Left lung (tissue), 10 donors: ENCODE data around the gene ENTPD6. TPM values are rescaled to one million over a fixed set of nuclear protein-coding genes. Genes with fewer than 3 reads are reported as not detected.

Experiments used
- ATAC-seq: fragments of 200-7000 bp; cut with Tn5 transposase; one replicate; pipeline ENCODE4 v1.9.1; 2020; ENCODE audit warnings: moderate library complexity
- DNase-seq, 4 donors: peaks; one replicate each; pipeline ENCODE4 v3.0.0-alpha.2; 2013 to 2020
- H3K27ac ChIP-seq, 2 donors: fragments of 200-600 bp; sonication (generic) in 1 of 2; one replicate each; pipeline versions ENCODE4 v1.5.0 to v1.8.0; 2020 to 2021
- H3K27me3 ChIP-seq, 2 donors: fragments of 200-600 bp; sonication (generic) in 1 of 2; one replicate each; pipeline versions ENCODE4 v1.5.0 to v1.8.0; 2020 to 2021
- H3K36me3 ChIP-seq, 2 donors: fragments of 200-600 bp; sonication (generic) in 1 of 2; one replicate each; pipeline versions ENCODE4 v1.5.0 to v1.8.0; 2020 to 2021
- H3K4me1 ChIP-seq, 2 donors: fragments of 200-600 bp; one replicate each; pipeline ENCODE4 v1.8.0; 2021
- H3K4me3 ChIP-seq, 2 donors: fragments of 200-600 bp; sonication (generic) in 1 of 2; one replicate each; pipeline versions ENCODE4 v1.5.0 to v1.8.0; 2020 to 2021; ENCODE audit warnings: mild to moderate bottlenecking in 1 of 2
- H3K9me3 ChIP-seq, 2 donors: fragments of 200-600 bp; sonication (generic) in 1 of 2; one replicate each; pipeline versions ENCODE4 v1.5.0 to v1.8.0; 2020 to 2021
- intact Hi-C, 2 donors: fragments of 100-400 bp; cut with DNase I; formaldehyde crosslinking; loops; one replicate each; pipeline versions ENCODE4 v1.11.2 to v1.14.2; 2022
- polyA plus RNA-seq, 6 donors: library from polyadenylated mRNA; unstranded; fragments of 120-200 nt; gene quantifications; one replicate each; pipeline ENCODE4 v1.2.1, GENCODE V29; 2013; ENCODE audit not compliant: insufficient read length in 6 of 6
- total RNA-seq, 2 donors: library from RNA; stranded (reverse); fragmentation: NEBNext Ultra II Directional; extraction: Animal tissue kit (Norgen Biotek cat#: 25700); gene quantifications; one replicate each; pipeline ENCODE4 v1.2.1, GENCODE V29; 2021
- TF ChIP-seq, protein P1 (sequence below), 2 donors: fragments of 200-600 bp; sonication (generic) in 1 of 2; IDR thresholded peaks; one replicate each; pipeline versions ENCODE4 v1.5.0 to v1.8.0; 2021; ENCODE audit warnings: antibody characterized with exemption in 2 of 2
- donor health status: DM: no; HTN: yes; CAD: no.
- donor health status: DM: no; HTN: no; CAD: no.

ENTPD6 gene
- total and polyA plus RNA-seq, 8 donors, result 40.2 to 76.3 (median 47.8) TPM

DNA sequence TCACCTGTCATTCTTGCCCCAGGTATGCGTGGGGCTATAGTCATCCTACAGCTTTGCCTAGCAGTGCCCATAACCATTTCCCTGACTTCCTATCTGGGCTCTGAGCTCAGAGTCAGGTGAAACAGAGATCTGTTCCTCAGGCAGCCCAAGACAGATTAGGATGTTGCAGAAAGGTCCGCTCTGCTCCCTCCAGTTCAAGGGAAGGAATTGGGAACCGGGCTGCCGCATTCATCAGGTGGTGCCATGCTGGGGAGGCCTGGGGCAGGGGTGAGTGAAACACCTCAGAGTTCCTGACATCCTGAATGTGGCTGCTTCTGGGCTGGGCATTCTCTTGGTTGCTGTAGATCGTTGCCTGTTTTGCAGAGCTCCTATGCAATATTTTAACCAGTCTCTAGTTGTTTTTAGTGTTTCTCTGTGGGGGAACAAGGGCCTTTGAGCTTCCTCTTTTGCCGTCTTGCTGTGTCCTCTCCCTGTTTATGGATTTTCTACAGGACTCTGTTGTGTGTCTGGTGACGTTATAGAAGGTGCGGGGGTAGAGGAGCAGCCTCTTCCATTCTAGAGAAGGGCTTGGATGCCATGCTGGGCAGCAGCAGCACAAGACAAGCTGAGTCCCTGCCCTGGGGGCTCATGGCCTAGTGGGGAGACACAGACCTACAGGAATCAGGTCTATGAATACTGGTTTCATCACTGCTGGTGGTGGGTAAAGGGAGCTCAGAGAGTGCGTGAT is 9.2 kb downstream of the ENTPD6 start:
- intact Hi-C loops, result no loop called here
- H3K27me3 ChIP-seq, result no peaks in the 10 kb centered on the region
- peak; percentile 40 for ATAC-seq

DNA sequence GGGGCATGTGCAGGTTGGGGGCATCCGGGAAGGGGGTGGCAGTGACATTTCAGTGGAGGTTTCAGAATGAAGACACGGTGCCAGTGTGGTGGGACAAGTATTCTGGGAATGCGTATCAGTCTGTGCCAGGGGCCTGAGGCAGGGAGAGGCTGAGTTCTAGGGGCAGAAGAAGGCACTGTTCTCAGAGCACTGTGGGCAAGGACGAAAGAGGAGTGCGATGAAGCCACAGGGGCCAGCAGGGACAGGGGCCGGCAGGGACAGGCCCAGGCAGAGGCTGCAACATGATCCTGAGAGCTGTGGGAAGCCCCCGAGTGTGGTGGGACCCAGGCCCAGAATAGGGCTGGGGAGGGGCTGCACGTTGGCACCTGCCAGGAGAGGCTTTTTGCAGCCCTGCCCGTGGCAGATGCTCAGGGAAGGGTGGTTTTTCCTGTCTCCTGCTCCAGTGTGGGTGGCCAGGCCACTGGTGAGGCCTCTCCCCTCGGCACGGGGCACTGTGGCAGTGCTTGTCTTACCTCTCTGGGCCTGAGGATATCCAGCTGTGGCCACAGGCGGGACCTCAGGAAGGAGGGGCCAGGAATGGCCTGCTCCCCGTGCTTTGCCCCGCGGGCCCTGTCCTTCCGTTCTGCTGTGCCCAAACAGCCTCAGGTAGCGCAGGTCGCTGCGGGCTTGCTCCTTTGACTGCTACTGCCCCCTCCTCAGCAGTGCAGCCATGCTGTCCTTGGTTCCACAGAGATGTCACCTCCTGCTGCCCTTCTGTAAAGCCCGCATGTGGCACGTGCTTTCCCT is 10.0 kb downstream of the ENTPD6 start:
- peaks cover 0 to 15% of the 10 kb centered on the region in 2 donors for H3K36me3 ChIP-seq
- DNase-seq, result no peak
- no peaks in the 10 kb centered on the region for H3K27me3 ChIP-seq
- H3K9me3 ChIP-seq, result no peaks in the 10 kb centered on the region
- TF ChIP-seq, protein P1, sequence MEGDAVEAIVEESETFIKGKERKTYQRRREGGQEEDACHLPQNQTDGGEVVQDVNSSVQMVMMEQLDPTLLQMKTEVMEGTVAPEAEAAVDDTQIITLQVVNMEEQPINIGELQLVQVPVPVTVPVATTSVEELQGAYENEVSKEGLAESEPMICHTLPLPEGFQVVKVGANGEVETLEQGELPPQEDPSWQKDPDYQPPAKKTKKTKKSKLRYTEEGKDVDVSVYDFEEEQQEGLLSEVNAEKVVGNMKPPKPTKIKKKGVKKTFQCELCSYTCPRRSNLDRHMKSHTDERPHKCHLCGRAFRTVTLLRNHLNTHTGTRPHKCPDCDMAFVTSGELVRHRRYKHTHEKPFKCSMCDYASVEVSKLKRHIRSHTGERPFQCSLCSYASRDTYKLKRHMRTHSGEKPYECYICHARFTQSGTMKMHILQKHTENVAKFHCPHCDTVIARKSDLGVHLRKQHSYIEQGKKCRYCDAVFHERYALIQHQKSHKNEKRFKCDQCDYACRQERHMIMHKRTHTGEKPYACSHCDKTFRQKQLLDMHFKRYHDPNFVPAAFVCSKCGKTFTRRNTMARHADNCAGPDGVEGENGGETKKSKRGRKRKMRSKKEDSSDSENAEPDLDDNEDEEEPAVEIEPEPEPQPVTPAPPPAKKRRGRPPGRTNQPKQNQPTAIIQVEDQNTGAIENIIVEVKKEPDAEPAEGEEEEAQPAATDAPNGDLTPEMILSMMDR (IDR thresholded peaks at IDR 0.05), result no peak
- intact Hi-C loops, result no loop called here
- no peak overlapping the region for H3K4me3 ChIP-seq
- no peak for ATAC-seq
- H3K27ac ChIP-seq, result no peak overlapping the region
- peaks cover 0 to 18% of the 10 kb centered on the region in 2 donors for H3K4me1 ChIP-seq

More for the DNA sequence above, 9.2 kb downstream of the ENTPD6 start:
- Histone ChIP-seq H3K9me3 (no peaks in the 10 kb centered on the region), H3K27ac (peak overlapping the region in 1 of 2 donors; percentile 66), H3K4me1 (peaks cover 0 to 22% of the 10 kb centered on the region in 2 donors), H3K36me3 (peaks cover 0 to 7% of the 10 kb centered on the region in 2 donors), H3K4me3 (no peak overlapping the region)
- TF ChIP-seq, protein P1 (IDR thresholded peaks at IDR 0.05), result no peak
- no peak for DNase-seq

DNA sequence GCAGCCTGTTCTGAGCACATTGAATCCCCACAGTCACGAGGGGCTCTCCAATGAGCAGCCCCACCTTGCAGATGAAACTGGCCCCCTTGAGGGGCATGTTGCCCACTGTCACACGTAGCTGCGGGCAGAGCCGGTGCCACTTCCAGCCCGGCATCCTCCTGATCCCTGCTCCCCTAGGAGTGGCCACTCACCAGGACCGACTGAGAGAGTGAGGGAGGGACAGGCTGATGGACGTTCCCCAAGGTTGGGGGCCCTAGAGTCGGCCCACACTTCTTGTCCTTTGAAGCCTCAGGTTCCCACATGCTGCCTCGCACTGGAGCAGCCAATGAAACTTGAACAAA is 10.5 kb downstream of the ENTPD6 start:
- ATAC-seq, result no peak
- no peaks in the 10 kb centered on the region for H3K27me3 ChIP-seq
- TF ChIP-seq, protein P1 (IDR thresholded peaks at IDR 0.05), result no peak
- H3K36me3 ChIP-seq, result peaks cover 0 to 21% of the 10 kb centered on the region in 2 donors
- no peak for DNase-seq
- no peaks in the 10 kb centered on the region for H3K9me3 ChIP-seq
- no peak overlapping the region for H3K4me3 ChIP-seq
- no peak overlapping the region for H3K27ac ChIP-seq
- intact Hi-C loops, result no loop called here
- peaks cover 0 to 18% of the 10 kb centered on the region in 2 donors for H3K4me1 ChIP-seq

DNA sequence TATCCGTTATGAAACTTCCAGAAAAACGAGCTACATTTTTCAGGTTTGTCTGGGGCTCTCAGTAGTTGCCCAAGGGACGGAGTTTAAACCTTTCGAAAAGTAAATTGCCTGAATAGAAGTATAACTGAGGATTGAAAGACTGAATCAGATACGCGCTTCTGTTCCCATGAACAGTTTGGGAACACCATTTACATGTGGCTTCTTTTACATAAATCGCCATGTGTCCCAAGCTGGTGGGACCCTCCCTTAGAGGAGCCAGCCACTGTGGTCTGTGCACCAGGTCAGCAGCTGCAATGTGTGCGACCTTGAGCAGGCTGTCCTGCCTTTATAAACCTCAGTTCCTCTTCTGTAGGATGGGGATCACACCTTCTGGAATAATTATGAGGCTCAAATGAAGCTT is 11.0 kb downstream of the ENTPD6 start:
- ATAC-seq, result no peak
- Histone ChIP-seq H3K9me3 (no peaks in the 10 kb centered on the region), H3K27ac (no peak overlapping the region), H3K27me3 (no peaks in the 10 kb centered on the region), H3K36me3 (peaks cover 0 to 26% of the 10 kb centered on the region in 2 donors), H3K4me3 (no peak overlapping the region), H3K4me1 (peaks cover 0 to 18% of the 10 kb centered on the region in 2 donors)
- TF ChIP-seq, protein P1 (IDR thresholded peaks at IDR 0.05), result no peak
- no peak for DNase-seq
- intact Hi-C loops, result no loop called here
